Measurements from ENCODE around the gene NPM1.

The NPM1 gene

DNA sequence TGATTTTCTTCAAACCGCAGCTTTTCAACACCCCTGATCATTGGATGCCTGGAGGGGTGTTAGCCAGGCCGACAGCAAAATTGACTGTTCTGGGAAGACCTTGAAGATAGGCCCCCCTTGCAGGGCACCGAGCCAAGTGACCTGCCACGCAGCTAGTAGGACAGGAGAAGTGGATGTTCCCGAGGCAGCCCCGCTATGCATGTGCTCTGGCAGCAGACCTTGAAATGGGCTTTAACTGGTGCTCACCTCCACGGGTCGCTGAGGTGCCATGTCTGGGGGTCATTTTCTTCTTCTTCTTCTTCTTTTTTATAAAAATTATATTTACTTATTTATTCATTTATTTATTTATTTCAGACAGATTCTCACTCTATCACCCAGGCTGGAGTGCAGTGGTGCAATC lies 44.4 kb downstream of the NPM1 start:
- Histone ChIP-seq H3K36me3 (no peaks in the 10 kb centered on the region), H3K4me3 (ENCODE audit: low read depth, low read length) (no peak overlapping the region), H3K27me3 (ENCODE audit: insufficient read depth, low read depth, severe bottlenecking) (no peaks in the 10 kb centered on the region), H3K9me3 (ENCODE audit: severe bottlenecking) (no peaks in the 10 kb centered on the region), H3K27ac (no peak overlapping the region)
- TF ChIP-seq, protein P1, sequence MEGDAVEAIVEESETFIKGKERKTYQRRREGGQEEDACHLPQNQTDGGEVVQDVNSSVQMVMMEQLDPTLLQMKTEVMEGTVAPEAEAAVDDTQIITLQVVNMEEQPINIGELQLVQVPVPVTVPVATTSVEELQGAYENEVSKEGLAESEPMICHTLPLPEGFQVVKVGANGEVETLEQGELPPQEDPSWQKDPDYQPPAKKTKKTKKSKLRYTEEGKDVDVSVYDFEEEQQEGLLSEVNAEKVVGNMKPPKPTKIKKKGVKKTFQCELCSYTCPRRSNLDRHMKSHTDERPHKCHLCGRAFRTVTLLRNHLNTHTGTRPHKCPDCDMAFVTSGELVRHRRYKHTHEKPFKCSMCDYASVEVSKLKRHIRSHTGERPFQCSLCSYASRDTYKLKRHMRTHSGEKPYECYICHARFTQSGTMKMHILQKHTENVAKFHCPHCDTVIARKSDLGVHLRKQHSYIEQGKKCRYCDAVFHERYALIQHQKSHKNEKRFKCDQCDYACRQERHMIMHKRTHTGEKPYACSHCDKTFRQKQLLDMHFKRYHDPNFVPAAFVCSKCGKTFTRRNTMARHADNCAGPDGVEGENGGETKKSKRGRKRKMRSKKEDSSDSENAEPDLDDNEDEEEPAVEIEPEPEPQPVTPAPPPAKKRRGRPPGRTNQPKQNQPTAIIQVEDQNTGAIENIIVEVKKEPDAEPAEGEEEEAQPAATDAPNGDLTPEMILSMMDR (IDR thresholded peaks at IDR 0.05; ENCODE audit: low read depth, low read length), result no peak
- DNase-seq, result no peak

DNA sequence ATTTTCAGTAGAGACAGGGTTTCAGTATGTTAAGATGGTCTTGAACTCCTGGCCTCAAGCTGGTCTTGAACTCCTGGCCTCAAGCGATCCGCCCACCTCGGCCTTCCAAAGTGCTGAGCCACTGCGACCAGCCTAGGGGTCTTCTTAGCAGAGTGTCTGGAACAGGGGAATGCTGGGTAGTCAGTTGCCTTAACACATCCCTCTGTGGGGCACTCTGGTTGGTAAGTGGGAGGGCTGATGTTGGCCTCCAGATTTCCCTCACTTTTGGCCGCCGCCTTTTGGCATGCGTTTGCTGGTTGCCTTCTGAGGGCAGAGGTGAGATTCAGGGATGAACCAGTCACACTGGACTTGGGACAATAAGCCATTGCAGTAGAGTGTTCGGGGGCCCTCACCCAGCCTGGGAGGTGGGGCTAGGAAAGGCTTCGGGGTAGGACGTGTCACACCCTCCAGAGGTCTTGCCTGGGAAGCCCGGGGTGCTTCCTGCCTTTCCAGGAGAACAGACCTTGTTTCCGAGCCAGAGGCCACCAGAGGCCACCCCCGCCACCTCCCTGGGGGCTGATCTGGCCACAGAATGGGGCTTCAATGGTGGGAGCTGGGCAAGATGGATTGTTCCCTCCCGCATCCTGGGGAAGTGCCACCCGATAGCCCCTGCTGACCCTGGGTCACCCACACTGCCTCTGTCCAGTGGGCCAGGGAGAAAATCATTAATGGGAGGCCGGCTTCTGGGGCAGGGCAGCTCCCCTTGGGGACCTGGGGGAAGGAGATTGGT lies 45.1 kb downstream of the NPM1 start:
- H3K4me3 ChIP-seq (ENCODE audit: low read depth, low read length), result no peak overlapping the region
- H3K9me3 ChIP-seq (ENCODE audit: severe bottlenecking), result no peaks in the 10 kb centered on the region
- TF ChIP-seq, protein P1 (IDR thresholded peaks at IDR 0.05; ENCODE audit: low read depth, low read length), result no peak
- H3K27me3 ChIP-seq (ENCODE audit: insufficient read depth, low read depth, severe bottlenecking), result no peaks in the 10 kb centered on the region
- no peak for DNase-seq
- H3K27ac ChIP-seq, result no peak overlapping the region
- no peaks in the 10 kb centered on the region for H3K36me3 ChIP-seq

DNA sequence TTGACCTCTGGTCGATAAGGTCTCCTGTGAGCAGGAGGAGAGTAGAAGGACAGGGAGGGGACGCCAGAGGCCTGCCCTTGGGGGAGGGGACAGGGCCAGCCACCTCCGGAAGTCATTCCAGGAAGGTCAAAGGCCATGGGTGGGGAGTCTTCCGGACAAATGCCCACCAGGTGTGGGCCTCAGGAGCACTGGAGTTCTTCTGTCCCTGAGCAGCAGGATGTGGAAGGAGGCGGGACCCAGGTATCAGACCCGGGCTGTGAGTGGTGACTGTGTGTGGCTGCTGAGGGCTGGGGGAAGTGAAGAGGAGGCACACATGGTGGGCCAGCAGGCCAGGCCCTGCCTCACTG lies 45.7 kb downstream of the NPM1 start:
- TF ChIP-seq, protein P1 (IDR thresholded peaks at IDR 0.05; ENCODE audit: low read depth, low read length), result no peak
- Histone ChIP-seq H3K4me3 (ENCODE audit: low read depth, low read length) (no peak overlapping the region), H3K36me3 (no peaks in the 10 kb centered on the region), H3K27me3 (ENCODE audit: insufficient read depth, low read depth, severe bottlenecking) (no peaks in the 10 kb centered on the region), H3K27ac (no peak overlapping the region), H3K9me3 (ENCODE audit: severe bottlenecking) (no peaks in the 10 kb centered on the region)
- DNase-seq, result no peak

DNA sequence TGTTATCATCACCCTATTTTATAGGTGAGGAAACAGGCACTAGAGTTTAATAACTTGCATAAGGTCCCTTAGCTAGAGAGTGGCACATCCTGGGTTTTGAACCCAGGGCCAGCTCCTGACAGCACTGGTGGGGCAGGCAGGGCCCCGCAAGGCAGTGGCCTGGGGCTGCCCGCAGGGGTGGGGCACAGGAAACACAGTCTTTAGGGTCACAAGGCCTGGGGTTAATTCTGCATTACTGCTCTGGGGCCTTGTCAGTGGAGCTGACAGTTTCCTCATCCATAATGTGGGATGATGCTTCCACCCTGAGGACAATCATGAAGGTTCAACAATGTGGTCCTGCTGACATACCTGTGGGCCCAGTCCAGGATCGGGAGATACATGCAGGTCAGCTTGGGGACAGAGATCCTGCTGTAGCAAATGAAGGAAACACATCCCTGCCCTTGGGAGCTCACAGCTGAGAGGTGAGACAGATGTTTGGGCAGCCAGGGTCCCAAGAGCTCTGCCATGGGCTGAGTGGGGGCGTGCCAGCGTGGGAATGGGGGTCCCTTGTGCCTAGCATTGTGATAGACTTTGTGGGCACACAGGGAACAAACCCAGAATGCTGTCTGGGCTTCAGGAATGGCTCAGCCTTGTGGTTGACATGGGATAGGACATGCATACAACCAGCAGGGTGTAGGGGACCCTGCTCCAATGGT lies 46.5 kb downstream of the NPM1 start:
- no peaks in the 10 kb centered on the region for H3K27me3 ChIP-seq (ENCODE audit: insufficient read depth, low read depth, severe bottlenecking)
- TF ChIP-seq, protein P1 (IDR thresholded peaks at IDR 0.05; ENCODE audit: low read depth, low read length), result no peak
- no peaks in the 10 kb centered on the region for H3K9me3 ChIP-seq (ENCODE audit: severe bottlenecking)
- no peak overlapping the region for H3K27ac ChIP-seq
- no peaks in the 10 kb centered on the region for H3K36me3 ChIP-seq
- no peak overlapping the region for H3K4me3 ChIP-seq (ENCODE audit: low read depth, low read length)
- no peak for DNase-seq

DNA sequence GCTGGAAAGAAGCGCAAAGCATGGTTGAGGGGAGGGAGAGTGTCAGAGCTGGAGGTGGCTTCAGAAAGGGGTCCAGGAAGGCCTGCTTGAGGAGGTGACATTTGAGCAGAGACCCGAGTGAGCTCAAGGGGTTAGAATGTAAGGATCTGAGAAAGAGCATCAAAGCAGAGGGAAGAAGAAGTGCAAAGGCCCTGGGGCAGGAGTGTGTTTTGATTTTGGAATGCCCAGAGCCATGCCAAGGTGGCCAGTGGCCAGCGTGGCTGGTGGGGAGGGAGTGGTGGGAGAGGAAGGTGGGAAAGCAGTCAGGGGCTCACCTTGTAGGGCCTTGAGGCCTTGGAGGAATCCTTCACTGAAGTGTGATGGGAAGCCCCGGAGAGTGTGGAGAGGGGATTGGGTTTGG lies 47.2 kb downstream of the NPM1 start:
- H3K4me3 ChIP-seq (ENCODE audit: low read depth, low read length), result no peak overlapping the region
- TF ChIP-seq, protein P1 (IDR thresholded peaks at IDR 0.05; ENCODE audit: low read depth, low read length), result no peak
- H3K9me3 ChIP-seq (ENCODE audit: severe bottlenecking), result no peaks in the 10 kb centered on the region
- H3K27me3 ChIP-seq (ENCODE audit: insufficient read depth, low read depth, severe bottlenecking), result no peaks in the 10 kb centered on the region
- no peaks in the 10 kb centered on the region for H3K36me3 ChIP-seq
- H3K27ac ChIP-seq, result no peak overlapping the region
- DNase-seq, result no peak

Data from WERI-Rb-1 (cell line).